Left ventricle myocardium inferior (tissue), 1 donor: ENCODE results near the gene SLC24A3. TPM values are rescaled to one million over a fixed set of nuclear protein-coding genes. Genes with fewer than 3 reads are reported as not detected.

ENCODE experiments used
- DNase-seq: peaks from one replicate; pipeline ENCODE4 v3.0.0-alpha.2; 2020
- H3K27ac ChIP-seq: fragments of 200-600 bp; replicated peaks from 2 replicates; pipeline ENCODE4 v1.8.0; 2021
- H3K27me3 ChIP-seq: fragments of 200-600 bp; 2 replicates; pipeline ENCODE4 v1.8.0; 2021; ENCODE audit warnings: low read depth
- H3K36me3 ChIP-seq: fragments of 200-600 bp; 2 replicates; pipeline ENCODE4 v1.8.0; 2021
- H3K4me1 ChIP-seq: fragments of 200-600 bp; 2 replicates; pipeline ENCODE4 v1.8.0; 2021
- H3K4me3 ChIP-seq: fragments of 200-600 bp; 2 replicates; pipeline ENCODE4 v1.8.0; 2021; ENCODE audit warnings: mild to moderate bottlenecking, moderate library complexity
- H3K9me3 ChIP-seq: fragments of 200-600 bp; replicated peaks from 2 replicates; pipeline ENCODE4 v1.8.0; 2021
- intact Hi-C: fragments of 100-400 bp; cut with micrococcal nuclease; formaldehyde crosslinking; loops from one replicate; pipeline ENCODE4 v1.11.0; 2022
- total RNA-seq: library from RNA; stranded (reverse); fragmentation: NEBNext Ultra II Directional; extraction: Animal tissue kit (Norgen Biotek cat#: 25700); gene quantifications from one replicate; pipeline ENCODE4 v1.2.1, GENCODE V29; 2021
- TF ChIP-seq, protein P1 (sequence below): fragments of 200-600 bp; IDR thresholded peaks from 2 replicates; pipeline ENCODE4 v1.8.0; 2021; ENCODE audit warnings: antibody characterized with exemption, mild to moderate bottlenecking, borderline replicate concordance
- donor health status: DM: no; HTN: yes; CAD: no; lungs with severe emphysema.

Gene SLC24A3
- total RNA-seq, 1 donor from 2014 or later = 1.3 TPM

DNA sequence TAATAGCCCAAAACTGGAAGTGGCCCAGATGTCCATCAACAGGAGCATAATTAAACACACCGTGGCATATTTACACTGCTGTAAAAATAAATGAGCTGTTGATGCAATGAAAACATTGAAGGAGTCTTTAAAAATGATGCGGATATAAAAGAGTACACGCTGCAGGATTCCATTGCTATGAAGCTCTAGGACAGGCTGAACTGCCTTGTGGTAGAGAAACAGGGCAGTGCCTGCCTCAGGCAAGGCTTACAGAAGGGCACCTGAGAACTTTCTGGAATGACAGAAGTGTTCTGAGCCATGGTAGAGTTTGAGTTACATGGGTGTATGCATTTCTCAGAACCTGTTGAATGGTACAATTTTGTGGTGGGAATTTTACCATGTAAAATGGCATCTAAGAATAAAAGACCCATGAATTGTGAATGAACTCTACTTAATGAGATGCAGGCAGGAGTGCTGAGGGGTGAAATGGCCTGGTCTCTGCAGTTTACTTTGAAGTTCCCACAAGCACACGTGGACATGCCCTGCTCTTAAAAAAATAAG, 500.3 kb downstream of the SLC24A3 start:
- TF ChIP-seq, protein P1, sequence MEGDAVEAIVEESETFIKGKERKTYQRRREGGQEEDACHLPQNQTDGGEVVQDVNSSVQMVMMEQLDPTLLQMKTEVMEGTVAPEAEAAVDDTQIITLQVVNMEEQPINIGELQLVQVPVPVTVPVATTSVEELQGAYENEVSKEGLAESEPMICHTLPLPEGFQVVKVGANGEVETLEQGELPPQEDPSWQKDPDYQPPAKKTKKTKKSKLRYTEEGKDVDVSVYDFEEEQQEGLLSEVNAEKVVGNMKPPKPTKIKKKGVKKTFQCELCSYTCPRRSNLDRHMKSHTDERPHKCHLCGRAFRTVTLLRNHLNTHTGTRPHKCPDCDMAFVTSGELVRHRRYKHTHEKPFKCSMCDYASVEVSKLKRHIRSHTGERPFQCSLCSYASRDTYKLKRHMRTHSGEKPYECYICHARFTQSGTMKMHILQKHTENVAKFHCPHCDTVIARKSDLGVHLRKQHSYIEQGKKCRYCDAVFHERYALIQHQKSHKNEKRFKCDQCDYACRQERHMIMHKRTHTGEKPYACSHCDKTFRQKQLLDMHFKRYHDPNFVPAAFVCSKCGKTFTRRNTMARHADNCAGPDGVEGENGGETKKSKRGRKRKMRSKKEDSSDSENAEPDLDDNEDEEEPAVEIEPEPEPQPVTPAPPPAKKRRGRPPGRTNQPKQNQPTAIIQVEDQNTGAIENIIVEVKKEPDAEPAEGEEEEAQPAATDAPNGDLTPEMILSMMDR = no peak
- Histone ChIP-seq H3K4me1 (peaks cover 3% of the 10 kb centered on the region), H3K27me3 (no peaks in the 10 kb centered on the region), H3K4me3 (no peak overlapping the region), H3K9me3 (peaks cover 15% of the 10 kb centered on the region), H3K27ac (no peak overlapping the region), H3K36me3 (no peaks in the 10 kb centered on the region)
- no peak for DNase-seq
- intact Hi-C loops = no loop called here

DNA sequence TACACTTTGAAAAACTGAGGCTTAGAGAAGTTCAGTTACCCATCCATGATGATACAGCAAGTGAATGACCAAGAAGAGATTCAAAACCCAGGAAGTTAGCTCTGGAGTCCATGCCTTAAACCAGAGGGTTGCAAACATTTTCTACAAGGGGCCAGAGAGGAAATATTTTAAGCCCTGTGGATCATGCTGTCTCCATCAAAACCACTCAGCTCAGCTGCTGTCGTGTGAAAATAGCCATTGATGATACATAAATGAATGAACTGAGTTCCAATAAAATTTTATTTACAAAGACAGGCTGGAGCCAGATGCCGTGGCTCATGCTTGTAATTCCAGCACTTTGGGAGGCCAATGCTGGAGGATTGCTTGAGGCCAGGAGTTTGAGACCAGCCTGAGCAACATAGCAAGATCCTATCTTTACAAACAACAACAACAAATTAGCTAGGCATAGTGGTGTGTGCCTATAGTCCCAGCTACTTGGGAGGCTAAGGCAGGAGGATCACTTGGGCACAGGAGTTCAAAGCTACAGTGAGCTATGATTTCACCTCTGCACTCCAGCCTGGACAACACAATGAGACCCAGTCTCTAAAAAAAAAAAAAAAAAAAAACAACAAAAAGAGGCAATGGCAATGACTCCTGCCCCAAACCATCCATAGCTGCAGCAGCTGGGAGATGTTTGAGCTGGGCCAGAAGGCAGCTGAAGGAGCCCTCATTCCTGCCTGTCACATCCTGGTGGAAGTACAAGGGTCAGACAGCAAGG, 501.6 kb downstream of the SLC24A3 start:
- H3K36me3 ChIP-seq = no peaks in the 10 kb centered on the region
- H3K27me3 ChIP-seq = no peaks in the 10 kb centered on the region
- H3K9me3 ChIP-seq = peaks cover 15% of the 10 kb centered on the region
- intact Hi-C loops = no loop called here
- peaks cover 3% of the 10 kb centered on the region for H3K4me1 ChIP-seq
- no peak overlapping the region for H3K4me3 ChIP-seq
- no peak for DNase-seq
- H3K27ac ChIP-seq = no peak overlapping the region
- TF ChIP-seq, protein P1 = no peak

DNA sequence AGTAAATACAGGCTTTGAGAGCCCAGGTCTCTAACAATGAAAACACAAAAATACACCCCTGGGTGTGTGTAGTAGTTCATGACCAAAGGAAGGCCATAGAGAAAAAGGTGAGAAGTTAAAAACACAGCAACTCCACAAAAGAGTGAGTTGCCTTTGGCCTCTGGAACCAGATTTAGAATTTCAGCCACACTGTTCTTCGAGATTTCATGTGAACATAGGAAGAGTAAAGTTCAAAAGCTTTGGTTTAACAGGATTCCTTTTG, 502.1 kb downstream of the SLC24A3 start:
- Histone ChIP-seq H3K9me3 (peaks cover 15% of the 10 kb centered on the region), H3K4me3 (no peak overlapping the region), H3K27ac (no peak overlapping the region), H3K4me1 (peaks cover 3% of the 10 kb centered on the region), H3K36me3 (no peaks in the 10 kb centered on the region), H3K27me3 (no peaks in the 10 kb centered on the region)
- TF ChIP-seq, protein P1 = no peak
- no peak for DNase-seq
- intact Hi-C loops = no loop called here

DNA sequence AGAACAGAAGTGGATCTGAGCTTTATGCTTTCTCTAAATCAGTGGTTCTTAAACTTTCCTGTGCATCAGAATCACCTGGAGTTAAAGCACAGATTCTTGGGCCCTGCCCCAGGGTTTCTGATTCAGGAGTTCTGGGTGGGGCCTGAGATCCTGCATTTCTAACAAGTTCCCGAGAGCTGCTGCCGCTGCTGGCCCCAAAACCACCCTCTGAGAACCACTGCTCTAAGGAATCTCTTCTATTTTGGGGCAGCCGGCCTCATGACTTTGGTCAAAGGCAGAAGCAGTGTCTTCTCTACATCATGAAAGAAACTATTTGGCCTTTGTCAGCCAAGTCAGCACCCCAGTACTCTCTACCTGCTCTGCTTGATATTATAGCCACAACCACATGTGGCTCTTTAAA, 503.5 kb downstream of the SLC24A3 start:
- Histone ChIP-seq H3K36me3 (no peaks in the 10 kb centered on the region), H3K4me3 (no peak overlapping the region), H3K4me1 (no peaks in the 10 kb centered on the region), H3K27me3 (no peaks in the 10 kb centered on the region), H3K27ac (no peak overlapping the region), H3K9me3 (peaks cover 15% of the 10 kb centered on the region)
- TF ChIP-seq, protein P1 = no peak
- intact Hi-C loops = no loop called here
- DNase-seq = no peak

DNA sequence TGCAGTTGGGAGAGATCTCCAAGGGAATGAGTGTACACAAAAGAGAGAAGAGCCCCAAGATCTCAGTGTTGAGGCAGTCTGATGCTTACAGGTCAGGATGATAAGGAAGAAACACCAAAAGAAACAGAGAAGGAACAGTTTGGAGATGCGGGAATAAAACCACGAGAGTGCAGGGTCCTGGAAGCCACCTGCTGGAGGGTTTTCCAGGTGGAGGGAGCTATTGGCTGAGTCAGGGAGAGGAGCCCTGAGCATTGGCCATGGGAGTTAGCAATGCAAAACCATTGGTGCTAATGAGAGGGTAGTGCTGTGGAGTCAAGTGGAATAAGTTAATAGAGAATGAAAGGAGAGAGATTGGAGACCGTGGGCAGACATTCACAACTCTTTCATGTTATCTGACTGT, 506.4 kb downstream of the SLC24A3 start:
- Histone ChIP-seq H3K4me3 (no peak overlapping the region), H3K36me3 (no peaks in the 10 kb centered on the region), H3K4me1 (no peaks in the 10 kb centered on the region), H3K9me3 (peaks cover 15% of the 10 kb centered on the region), H3K27ac (no peak overlapping the region), H3K27me3 (no peaks in the 10 kb centered on the region)
- intact Hi-C loops = no loop called here
- TF ChIP-seq, protein P1 = no peak
- no peak for DNase-seq
